A549 (cell line): ENCODE results near the gene TMEM158.

ENCODE experiments used
- FOSL2 ChIP-seq, 2 experiments: fragments of 450-650 bp in 1 of 2; fragments of >200 bp in 1 of 2; sonication (Bioruptor Twin) in 1 of 2; formaldehyde crosslinking; IDR thresholded peaks; 2 replicates each; pipeline versions ENCODE4 v1.5.0 to v1.6.1; 2016 to 2020; ENCODE audit warnings: mild to moderate bottlenecking in 1 of 2, moderate library complexity in 1 of 2
- TF ChIP-seq, protein P1 (sequence below): fragments of 250-450 bp; sonication (Bioruptor Pico); IDR thresholded peaks from 2 replicates; pipeline ENCODE4 v1.5.0; 2020; ENCODE audit warnings: low read depth, mild to moderate bottlenecking, moderate library complexity

DNA sequence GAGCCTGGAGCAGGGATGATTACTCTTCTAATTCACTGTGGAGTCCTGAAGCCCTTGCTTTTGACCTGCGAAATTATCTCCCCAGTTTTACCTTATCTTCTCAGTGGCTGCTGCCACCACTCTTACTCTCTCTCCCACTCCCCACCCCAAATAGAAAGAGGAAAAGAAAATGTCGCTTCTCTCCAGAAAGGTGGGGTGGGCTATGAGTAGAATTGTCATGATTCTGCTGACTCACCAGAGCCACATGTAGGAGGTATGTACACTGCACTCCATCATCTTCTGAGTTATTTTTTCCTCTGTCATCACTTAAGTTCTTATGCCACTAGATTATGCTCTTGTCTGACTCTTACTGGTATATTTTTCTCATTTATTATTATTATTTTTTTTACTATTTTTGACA is 43.9 kb upstream of the TMEM158 start:
- TF ChIP-seq, protein P1, sequence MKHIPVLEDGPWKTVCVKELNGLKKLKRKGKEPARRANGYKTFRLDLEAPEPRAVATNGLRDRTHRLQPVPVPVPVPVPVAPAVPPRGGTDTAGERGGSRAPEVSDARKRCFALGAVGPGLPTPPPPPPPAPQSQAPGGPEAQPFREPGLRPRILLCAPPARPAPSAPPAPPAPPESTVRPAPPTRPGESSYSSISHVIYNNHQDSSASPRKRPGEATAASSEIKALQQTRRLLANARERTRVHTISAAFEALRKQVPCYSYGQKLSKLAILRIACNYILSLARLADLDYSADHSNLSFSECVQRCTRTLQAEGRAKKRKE (CRISPR knock-in tag), result no peak
- TF ChIP-seq FOSL2 (IDR thresholded peaks at IDR 0.05), result no peak
- TF ChIP-seq FOSL2 (CRISPR knock-in tag; IDR thresholded peaks at IDR 0.05), result no peak
